Stimulated activated CD8-positive, alpha-beta memory T cell treated with anti-CD3 and anti-CD28 coated beads, Interleukin-7, amount 100 ng/mL, for 48 hours (primary cell): ENCODE measurements around the gene MICU2.

Source experiments
- DNase-seq, 2 donors: peaks; one replicate each; pipeline ENCODE4 v3.0.0-alpha.2; 2020; ENCODE audit warnings: low read depth in 1 of 2; ENCODE audit errors: extremely low read depth in 1 of 2

MICU2 gene

GRCh38 chr13:21546372-21546771 is 57.6 kb downstream of the MICU2 start:
- no peak for DNase-seq

- DNase-seq = no peak
Measured at GRCh38 chr13:21544515-21544914, 59.5 kb downstream of the MICU2 start.

GRCh38 chr13:21542563-21542962 is 61.4 kb downstream of the MICU2 start:
- DNase-seq = no peak

GRCh38 chr13:21541980-21542379 is 62.0 kb downstream of the MICU2 start:
- no peak for DNase-seq

- no peak for DNase-seq
Measured at GRCh38 chr13:21541271-21541670, 62.7 kb downstream of the MICU2 start.

- no peak for DNase-seq
Measured at GRCh38 chr13:21539687-21540086, 64.3 kb downstream of the MICU2 start.

GRCh38 chr13:21538753-21539152 is 65.2 kb downstream of the MICU2 start:
- DNase-seq = no peak

- no peak for DNase-seq
Measured at GRCh38 chr13:21538280-21538679, 65.7 kb downstream of the MICU2 start.

- DNase-seq = no peak
Measured at GRCh38 chr13:21537105-21537504, 66.9 kb downstream of the MICU2 start.

- no peak for DNase-seq
Measured at GRCh38 chr13:21534760-21535159, 69.2 kb downstream of the MICU2 start.

GRCh38 chr13:21531455-21531854 is 72.5 kb downstream of the MICU2 start:
- no peak for DNase-seq

GRCh38 chr13:21530656-21531055 is 73.3 kb downstream of the MICU2 start:
- DNase-seq = no peak

- no peak for DNase-seq
Measured at GRCh38 chr13:21529146-21529893, 74.7 kb downstream of the MICU2 start.

- DNase-seq = no peak
Measured at GRCh38 chr13:21528616-21529015, 75.4 kb downstream of the MICU2 start.

GRCh38 chr13:21526707-21527540 is 77.0 kb downstream of the MICU2 start:
- no peak for DNase-seq

GRCh38 chr13:21522847-21523246 is 81.1 kb downstream of the MICU2 start:
- DNase-seq = no peak

GRCh38 chr13:21522130-21522529 is 81.8 kb downstream of the MICU2 start:
- no peak for DNase-seq

- DNase-seq = no peak
Measured at GRCh38 chr13:21518617-21519144, 85.3 kb downstream of the MICU2 start.

- DNase-seq = no peak
Measured at GRCh38 chr13:21517576-21517975, 86.4 kb downstream of the MICU2 start.

GRCh38 chr13:21516805-21517204 is 87.2 kb downstream of the MICU2 start:
- DNase-seq = no peak

- no peak for DNase-seq
Measured at GRCh38 chr13:21511849-21512248, 92.1 kb downstream of the MICU2 start.

GRCh38 chr13:21504379-21504778 is 99.6 kb downstream of the MICU2 start:
- DNase-seq = no peak
